GM18502 (cell line): ENCODE data around the gene SDHAF1.
"Not testable (repeated sequence)": the region's sequence is repeated elsewhere in the genome, so short reads cannot be mapped to it uniquely, and the experiment has no call there.

Experiments
- ATAC-seq: cut with Tn5 transposase; IDR thresholded peaks from one replicate; pipeline ENCODE4 v1.9.1; 2021; ENCODE audit warnings: mild to moderate bottlenecking; ENCODE audit not compliant: unreplicated experiment, poor library complexity

Gene SDHAF1

DNA sequence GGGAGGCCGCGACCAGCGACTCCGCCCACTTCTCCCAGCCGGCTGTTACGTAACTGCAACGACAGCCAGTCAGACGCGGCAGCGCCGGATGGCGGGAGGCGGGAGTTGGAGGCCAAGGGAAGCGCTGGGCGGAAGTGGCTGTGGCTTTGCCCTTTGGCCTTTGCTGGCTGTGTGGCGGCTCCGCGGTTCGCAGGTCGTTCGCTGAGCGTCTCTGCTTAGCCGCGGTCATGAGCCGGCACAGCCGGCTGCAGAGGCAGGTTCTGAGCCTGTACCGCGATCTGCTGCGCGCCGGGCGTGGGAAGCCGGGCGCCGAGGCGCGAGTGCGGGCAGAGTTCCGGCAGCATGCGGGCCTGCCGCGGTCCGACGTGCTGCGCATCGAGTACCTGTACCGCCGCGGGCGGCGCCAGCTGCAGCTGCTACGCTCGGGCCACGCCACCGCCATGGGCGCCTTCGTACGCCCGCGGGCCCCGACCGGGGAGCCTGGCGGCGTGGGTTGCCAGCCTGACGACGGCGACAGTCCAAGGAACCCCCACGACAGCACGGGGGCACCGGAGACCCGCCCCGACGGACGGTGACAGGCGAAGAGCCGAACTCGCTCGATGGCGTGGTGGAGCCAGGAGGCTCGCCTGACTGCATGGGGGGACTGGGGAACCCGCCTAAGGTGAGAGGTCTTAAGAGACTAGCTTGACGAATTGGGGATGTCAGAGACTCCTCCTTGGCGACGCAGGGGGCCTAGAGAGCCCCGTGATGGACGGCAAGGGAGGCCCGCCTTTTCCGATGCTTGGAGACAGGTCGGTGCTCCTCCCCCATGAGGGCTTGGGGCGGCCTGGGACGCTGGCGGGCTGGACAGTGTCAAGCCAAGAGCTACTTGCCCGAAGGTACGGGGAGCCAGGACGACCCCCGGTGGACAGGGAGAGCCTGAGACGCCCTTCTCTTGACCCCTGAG, at the start of gene SDHAF1:
Gene SDHAF1, plus strand, starts transcription at position 141 of the 946 bp plus-strand sequence. Its CDS starts 87 bp downstream, at position 228.
- ATAC-seq, result peak; percentile 89

DNA sequence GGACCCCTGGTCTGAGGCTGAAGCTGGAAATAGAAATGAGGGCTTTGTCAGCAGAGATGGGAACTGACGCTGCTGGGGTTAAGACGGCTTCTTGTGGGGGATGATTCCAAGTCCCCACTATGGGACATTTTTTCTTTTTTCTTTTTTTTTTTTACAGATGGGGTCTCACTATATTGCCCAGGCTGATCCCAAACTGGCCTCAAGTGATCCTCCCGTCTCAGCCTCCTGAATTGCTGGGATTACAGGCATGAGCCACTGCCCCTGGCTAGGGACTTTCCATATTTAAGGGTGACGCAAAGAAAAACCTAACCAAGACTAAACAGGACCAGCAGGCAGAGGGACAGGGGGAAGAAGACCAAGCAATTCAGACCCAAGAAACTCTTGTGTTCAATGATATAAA, 48.8 kb upstream of the SDHAF1 start:
- ATAC-seq, result no peak

- ATAC-seq, result no peak
These were observed 45.9 kb upstream of the SDHAF1 start for GRCh38 chr19:35949131-35949530.

GRCh38 chr19:35955881-35956634, 38.9 kb upstream of the SDHAF1 start:
- no peak for ATAC-seq

DNA sequence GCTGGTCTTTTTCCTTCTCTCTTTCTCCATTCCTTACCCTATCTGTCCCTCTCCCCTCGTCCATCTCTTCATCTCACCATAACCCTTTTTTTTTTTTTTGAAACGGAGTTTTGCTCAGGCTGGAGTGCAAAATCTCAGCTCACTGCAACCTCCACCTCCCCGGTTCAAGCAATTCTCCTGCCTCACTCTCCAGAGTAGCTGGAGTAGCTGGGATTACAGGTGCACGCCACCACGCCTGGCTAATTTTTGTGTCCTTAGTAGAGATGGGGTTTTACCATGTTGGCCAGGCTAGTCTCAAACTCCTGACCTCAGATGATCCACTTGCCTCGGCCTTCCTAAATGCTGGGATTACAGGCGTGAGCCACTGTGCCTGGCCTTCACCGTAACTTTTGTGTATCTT, 37.6 kb upstream of the SDHAF1 start:
- ATAC-seq, result not testable (repeated sequence)

GRCh38 chr19:35958660-35959039, 36.3 kb upstream of the SDHAF1 start:
- ATAC-seq, result no peak

- ATAC-seq, result no peak
These were observed 35.7 kb upstream of the SDHAF1 start for GRCh38 chr19:35959040-35959967.

- no peak for ATAC-seq
These were observed 35.0 kb upstream of the SDHAF1 start for GRCh38 chr19:35959968-35960320.

- ATAC-seq, result no peak
These were observed 34.5 kb upstream of the SDHAF1 start for GRCh38 chr19:35960432-35960972.

- no peak for ATAC-seq
These were observed 31.5 kb upstream of the SDHAF1 start for GRCh38 chr19:35963514-35963913.

DNA sequence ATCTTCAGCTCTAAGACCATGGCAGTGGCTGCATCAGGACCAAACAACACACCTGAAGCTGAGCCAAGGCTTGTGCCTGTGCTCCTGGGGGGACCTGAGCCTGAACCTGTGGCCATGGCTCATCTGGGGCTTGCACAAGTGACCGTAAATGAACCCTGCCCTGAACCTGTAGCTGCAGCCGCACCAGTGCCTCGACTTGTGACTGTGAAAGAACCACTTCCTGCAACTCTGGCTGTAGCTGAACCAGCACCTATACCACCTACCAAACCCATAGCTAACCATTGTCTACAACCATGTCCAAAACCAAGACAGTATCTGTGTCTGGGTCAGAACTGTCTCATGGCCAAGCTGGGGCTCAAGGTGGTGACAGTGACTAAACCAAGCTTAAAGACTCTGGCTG, 28.2 kb upstream of the SDHAF1 start:
- ATAC-seq, result no peak

DNA sequence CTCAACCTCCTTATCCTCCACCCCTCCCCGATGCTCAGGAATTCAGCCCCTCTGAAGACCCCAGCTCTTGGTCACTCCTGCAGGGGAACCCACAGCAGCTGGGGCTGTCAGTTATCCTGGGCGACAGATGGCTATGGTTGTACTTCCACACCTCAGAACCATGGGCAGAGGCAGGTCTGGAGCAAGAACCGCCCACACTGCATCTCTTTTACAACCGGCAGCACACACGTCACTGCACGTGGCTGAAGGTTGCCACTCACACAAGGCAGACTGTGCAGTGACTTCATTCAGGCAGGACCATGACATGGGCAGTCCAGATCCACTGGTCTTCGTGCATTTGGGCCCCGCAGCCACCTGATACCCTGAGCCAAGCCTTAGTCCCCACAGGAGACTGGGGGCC, 21.5 kb upstream of the SDHAF1 start:
- no peak for ATAC-seq

GRCh38 chr19:35975608-35976214, 19.3 kb upstream of the SDHAF1 start:
- no peak for ATAC-seq

- ATAC-seq, result no peak
These were observed 17.4 kb upstream of the SDHAF1 start for GRCh38 chr19:35977446-35978222.

DNA sequence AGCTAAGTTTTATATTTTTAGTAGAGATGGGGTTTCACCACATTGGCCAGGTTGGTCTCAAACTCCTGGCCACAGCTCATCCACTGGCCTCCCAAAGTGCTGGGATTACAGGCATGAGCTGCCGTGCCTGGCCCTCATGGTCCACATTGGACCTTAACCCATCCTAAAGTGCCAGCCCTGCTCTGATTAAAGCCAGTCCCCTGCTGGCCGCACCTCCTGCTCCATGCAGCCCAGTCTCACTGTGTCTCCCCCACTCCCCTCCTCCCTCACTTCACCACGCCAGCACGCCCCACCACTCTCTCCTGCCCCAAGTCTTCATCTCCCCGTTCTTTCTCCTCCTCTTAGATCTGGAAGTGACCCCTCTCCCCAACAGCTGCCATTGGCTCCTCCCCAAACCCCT, 16.7 kb upstream of the SDHAF1 start:
- no peak for ATAC-seq

- ATAC-seq, result no peak
These were observed 16.1 kb upstream of the SDHAF1 start for GRCh38 chr19:35978832-35979365.

DNA sequence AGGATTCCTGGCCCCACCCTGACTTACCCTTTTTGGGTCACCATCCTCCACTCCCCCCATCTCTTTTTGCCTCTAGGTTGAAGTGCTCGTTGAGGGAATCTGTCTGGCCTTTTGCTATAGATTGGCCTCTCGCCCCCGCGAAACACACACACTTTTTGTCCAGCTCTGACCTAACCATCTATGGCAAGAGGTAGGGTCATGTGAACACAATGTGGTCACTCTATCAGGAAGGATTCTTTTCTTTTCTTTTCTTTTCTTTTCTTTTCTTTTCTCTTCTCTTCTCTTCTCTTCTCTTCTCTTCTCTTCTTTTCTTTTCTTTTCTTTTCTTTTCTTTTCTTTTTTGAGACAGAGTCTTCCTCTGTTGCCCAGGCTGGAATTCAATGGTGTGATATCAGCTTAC, 14.0 kb upstream of the SDHAF1 start:
- ATAC-seq, result not testable (repeated sequence)

DNA sequence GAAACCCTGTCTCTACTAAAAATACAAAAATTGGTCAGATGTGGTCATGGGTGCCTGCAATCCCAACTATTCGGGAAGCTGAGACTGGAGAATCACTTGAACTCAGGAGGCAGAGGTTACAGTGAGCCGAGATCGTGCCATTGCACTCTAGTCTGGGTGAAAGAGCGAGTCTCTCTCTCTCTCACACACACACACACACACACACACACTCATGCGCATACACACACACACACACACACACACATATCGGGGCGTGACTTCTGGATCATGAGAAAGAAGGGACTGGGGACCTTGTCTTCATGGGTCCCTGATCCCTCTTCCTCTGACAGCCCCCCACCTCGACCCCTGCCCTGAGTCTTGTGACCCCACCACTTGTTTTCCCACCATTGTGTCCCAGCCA, 11.8 kb upstream of the SDHAF1 start:
- no peak for ATAC-seq

DNA sequence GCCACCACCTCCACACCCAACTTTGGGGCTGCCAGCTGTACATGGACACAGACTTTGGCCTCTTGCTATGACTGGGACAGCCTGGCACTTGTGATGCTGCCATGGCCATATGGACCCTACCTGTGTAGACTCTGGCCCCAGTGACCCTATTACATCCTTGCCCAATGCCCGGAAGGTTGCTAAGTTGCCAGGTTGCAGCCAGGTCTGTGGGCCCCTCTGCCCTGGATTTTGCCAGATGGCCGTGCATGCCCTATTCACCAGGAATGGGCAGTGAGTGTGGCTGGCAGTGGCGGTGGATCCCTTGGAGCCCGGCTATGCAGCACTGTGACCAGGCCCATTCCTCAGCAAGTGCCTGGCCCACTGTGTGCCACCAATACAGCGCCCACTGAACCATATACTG, 8.9 kb upstream of the SDHAF1 start:
- no peak for ATAC-seq
